DMS53 (cell line): ENCODE data around the gene LSM3.

Experiments used
- DNase-seq: peaks from one replicate; lab custom pipeline; 2025; lab: John Stamatoyannopoulos, UW

Gene LSM3

DNA sequence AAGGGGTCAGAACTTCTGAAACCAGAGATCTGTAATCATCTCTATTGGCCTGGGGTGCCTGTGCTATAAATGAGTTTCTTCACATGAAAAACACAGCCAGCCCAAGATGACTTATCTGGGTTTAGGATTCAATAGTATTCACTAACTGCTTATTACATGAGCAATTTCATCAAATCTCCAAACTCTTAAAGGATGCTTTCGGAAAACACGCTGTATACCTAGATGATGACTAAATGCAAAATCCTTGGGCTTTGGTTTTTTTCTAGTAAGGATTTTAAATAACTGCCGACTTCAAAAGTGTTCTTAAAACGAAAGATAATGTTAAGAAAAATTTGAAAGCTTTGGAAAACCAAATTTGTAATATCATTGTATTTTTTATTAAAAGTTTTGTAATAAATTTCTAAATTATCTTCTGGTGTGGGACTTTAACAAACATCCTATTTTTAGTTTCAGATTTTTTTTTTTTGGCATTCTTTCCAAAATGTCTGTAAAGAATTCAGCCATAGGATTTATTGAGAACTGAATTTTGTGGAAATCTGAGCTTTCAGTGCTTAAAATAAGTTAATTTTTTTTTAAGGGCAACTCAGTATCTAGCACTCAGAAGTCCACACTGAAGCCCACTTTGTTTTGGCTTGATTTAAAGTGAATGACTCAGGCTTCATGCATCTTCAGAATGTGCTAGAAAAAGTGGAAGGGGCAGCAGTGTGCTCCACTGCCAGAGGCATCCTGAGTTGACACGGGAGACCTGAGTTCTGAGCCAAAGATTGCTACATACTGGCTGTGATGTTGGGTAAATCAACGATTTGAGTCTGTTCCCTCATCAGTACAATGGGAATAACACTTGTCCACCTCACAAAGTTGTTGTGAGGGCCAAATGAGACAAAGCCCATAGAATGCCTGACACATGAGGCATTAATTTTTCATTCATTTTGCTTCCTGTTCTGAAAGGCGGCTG lies 35.1 kb upstream of the LSM3 start:
- DNase-seq, result peak; percentile 54

DNA sequence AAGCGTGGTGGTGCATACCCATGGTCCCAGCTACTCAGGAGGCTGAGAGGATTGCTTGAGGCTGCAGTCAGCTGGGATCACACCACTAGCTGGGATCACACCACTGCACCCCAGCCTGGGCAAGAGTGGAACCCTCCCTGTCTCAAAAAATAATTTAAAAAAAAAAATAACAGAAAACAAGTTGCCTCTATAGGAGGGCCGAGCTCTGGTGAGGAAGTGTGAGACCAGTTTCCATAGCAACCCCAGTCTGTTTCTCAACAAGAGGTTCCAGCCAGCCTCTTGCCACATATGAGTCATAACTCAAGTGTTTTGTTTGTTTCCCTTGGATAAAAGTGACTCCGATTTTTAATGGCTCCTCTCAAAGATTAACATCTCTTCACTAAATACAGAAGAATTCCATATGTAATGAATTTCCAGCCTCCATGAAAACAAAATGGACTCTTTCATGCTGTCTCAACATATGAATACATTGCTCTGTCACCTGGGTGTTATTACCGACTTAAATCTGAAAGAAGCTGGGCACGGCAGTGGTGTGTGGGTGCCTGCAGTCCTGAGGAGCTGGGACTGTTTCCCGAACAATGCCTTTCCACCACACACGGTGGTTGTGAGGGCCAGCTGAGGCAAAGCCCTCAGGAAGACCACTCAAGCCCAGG lies 34.1 kb upstream of the LSM3 start:
- peak; percentile 93 for DNase-seq

DNA sequence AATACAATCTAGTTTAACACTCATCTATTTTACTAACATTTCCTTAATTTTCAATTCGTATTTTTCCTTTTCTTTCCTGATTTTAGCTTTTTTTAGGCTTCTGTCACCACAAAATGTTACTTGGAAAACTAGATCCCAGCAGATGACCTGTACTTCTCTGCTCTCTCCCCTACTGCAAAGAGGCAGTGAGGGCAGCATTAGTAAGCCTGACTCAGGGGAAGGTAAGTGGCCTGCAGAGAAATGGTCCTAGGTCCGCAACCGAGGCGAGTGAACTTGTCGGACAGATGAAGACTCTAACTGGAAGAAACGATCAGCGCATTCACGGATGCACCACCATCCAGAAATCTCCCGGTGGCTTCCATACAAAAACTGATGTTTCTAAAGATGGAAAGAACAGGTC lies 33.4 kb upstream of the LSM3 start:
- peak; percentile 11 for DNase-seq

DNA sequence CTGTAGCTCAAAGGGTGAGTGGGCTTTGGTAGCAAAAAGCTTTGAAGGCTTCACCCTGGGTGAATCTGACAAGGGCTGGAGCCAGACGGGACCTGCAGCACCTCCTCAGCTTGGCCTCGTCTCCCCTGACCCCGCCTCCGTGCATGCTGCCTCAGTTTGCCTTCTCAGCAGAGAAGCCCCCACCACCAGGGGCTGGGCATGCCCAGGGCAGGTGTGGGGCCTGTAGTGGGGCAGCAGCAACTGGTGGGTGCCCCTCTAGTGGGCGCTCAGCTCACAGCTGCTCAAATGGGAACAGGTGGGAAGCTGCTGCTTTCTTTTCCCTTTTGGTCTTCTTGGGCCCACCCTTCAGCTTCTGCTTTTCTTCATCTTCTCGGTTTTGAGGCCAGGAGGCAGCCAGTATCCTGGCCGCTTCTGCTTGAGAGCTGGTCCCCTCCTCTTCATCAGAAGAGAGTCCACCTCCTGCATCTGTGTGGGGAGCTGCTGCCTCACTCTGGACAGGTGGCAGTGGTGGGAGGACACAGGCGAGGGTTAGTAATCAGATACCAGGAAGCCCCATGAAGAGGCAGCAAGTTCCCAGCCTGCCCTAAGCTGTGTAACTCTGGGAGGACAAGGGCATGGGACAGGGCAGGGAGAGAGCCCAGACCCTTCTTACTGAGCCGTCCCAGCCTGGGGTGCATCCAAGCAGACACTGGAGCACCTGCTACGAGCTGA lies 32.8 kb upstream of the LSM3 start:
- peak; percentile 8 for DNase-seq

DNA sequence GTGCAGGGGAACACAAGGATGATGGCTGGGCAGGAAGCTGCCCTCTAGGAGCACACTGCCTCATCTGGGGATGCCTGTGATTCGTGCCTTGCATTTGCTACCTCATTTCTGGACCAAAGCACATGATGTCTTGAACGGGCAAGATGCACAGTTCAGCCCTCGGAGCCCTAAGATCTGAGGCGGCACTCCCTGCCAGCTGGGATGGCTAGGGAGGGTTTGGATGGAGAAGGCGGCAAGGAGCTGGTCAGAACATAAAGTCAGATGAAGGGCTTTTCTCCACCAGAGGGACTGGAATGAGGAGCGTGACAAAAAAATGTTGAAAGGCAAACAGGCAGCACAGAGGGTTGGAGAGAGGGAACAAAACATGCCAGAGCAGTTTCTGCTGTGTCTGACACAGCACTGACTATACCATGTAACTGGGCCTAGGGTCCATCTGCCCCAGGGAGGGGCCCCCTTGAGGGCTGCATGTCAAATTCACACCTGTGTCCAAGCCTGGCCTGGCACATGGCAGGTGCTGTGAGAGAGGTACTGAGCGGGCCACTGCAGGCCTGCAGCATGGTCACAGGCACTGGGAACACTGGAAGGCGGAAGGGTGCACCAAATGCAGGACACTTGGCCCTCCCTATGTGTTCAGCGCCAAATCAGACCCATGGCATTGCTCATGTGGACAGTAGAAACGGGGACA lies 32.1 kb upstream of the LSM3 start:
- DNase-seq, result no peak

DNA sequence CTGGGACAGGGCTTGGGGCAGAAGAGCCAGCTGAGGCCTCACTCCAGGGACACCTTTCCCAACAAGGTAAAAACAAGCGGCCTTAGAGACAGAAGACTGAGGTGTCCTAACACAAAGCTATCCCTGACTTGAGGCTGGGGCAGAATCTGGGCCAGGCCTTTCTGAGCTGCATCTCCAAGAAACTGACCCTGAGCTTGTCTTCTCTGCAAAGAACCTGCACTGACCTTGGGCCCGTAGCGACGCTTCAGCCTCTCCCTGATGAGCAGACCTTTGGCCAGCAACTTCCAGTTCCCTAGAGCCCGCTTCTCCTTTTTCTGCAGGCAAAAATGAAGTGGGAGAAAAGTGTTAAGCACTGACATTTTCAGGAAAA lies 31.6 kb upstream of the LSM3 start:
- no peak for DNase-seq

DNA sequence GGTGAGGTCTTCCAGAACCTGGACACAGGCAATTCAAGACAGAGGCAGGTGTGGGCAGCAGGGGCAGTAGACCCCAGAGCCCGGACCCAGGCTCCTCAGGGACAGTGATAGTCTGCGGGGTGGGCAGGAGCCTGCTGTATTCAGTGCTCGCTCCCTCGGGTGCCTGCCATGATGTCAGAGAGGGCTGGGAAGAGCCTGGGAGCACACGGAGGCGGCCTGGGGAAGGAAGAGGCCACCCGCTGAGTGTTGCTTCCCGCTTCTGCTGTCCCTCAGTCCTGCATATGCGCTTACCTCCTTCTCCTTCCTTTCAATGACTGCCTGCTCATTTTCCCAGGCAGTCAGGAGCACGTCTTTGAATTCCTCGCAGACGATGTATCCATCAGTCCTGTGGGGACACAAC lies 31.0 kb upstream of the LSM3 start:
- DNase-seq, result no peak

DNA sequence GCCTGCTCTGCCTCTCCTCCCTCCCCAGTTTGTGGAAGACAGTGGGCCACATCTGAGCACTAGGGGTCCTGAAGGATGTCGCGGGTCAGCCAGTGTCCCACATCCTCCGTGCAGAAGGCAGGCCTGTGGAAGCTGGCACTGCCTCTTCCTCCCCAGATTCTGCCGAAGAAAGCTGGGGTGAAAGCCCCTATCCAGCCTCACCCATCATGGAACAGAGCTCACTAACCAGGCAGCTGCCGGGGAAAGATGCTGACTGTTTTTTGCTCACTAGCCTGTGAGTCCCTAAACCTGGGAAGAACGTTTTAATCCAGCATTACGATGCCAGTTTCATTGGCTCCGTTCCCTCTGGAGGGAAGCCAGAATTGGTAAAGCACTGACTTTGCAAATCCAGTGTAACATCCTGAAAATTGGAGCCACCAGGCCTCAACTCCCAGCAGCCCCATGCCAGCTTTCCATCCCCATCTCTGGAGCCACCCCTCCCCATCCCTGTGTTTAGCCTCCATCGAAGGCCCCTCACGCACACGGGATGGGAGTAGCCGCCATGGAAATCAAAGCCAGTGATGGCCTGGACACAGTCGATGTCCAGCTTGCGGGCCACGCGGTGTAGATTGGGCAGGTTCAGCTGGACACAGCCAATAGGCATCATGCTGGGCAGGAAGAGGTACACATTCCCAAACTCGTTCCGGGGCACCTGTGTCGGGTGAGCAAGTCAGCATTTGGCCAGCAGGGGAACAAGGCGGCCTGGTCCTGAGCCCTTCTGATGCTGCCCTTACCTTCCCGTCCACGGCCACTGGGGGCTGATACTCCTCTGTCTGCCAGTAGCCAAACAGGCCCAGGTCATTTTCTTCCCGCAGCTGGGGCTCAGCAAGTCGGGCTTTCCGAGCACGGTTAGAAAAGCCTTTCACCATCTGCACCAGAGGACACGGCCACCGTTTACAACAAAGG lies 30.3 kb upstream of the LSM3 start:
- DNase-seq, result no peak

DNA sequence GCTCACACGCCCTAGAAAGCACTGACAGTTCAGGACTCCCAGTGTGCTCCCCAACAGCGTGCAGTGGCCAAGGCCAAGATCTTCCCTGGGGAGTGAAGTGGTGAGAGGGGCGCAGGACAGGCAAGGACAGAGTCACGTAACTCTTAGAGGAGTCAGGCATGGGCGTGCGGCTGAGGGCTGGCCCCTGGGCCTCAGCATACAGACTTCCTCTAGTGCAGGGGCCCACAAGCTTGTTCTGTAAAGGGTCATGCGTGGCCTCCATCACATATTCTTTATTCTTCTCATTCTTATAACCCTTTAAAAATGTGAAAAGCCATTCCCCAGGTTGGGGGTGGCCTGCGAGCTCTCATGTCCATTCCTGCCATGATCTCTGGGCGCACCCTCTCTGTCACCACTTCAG lies 28.5 kb upstream of the LSM3 start:
- no peak for DNase-seq

DNA sequence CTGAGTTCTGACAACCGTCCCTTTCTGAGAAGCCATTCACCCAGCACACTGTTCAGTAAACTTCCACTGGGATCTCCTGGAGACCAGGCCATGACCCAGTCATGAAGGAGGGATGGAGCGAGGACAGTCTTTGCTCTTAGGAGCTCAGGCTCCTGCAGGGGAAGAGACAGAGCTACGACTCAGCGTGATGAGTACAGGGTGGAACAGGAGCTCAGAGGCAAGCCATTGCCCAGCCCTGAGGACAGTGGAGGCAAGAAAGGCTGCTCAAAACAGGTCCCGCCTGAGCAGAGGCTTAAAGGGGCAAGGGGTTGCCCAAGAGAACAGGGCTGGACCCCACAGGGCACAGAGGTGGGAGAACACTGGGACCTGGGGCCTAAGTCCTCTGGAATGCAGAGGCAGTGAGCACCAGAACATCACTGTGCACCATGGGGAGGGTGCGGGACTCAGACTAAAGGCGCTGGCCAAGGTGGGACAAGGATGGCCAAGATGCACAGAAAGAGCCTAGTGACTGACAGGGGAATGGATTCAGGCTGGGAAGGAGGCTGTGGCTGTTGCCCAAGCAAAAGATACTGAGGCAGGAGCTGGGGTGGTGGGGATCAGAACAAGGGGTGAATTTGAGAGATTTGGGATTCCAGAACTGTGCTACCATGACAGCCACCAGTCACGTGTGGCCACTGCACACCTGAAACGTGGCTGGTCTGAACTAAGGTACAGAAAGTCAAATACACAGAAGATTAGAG lies 28.0 kb upstream of the LSM3 start:
- no peak for DNase-seq

DNA sequence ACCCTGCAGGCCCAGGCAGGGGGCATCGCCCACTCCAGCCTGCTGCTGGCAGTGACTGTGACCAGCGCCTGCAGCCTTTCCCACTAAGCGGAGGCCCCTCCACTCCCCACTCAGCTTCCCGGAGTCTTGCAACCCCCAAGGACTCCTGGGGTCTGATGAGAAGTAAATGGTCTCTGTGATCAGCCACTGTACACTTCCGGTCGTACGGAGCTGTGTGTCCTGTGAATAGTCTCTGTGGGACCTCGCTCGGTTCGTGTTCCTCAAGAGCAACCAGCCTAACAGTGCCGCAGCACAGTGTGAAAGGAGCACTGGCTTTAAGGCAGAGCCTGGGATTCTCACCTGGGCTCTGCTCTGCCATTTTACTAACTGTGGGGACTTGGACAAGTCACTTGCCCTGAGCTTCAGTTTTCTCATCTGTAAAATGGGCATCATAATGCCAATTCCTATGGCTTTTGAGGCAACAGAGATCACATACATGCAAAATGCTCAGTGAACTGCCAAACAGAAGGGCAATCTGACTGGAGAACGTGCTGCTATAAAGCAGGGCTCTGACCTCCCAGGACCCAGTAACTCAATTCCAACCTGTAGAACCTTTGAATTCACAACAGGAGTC lies 27.0 kb upstream of the LSM3 start:
- DNase-seq, result no peak

DNA sequence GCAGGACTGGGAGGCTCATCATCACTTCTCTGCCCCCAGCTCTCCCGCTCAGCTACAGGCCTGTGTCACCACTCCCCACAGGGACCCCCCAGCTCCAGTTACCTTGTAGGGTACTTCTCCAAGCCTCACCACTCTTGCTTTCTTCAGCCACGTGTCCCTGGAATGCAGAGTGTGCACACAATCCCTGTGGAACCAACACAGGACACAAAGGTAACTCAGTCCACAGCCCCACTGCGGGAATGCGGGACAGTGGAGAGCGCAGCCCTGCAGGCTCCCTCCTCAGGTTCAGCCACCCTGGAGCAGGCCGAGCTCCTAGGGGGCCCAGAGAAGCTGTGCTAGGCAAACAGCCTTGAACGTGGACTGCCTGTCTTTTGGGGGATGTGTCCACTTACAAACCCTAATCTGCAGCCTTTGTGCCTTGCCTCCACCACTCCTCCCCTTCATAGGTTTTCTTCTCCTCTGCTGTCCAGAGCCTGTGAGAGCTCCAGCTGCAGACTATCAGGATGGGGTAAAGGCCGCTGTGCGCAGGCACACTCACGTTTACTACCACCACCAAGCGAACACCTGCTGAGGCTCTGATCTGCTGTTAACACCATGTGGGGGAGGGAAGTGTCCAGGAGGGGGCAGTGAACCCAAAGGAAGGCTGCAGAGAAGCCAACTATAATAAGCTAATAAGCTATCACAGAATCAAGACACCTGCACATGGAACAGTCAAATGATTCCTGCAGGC lies 26.2 kb upstream of the LSM3 start:
- peak; percentile 4 for DNase-seq

DNA sequence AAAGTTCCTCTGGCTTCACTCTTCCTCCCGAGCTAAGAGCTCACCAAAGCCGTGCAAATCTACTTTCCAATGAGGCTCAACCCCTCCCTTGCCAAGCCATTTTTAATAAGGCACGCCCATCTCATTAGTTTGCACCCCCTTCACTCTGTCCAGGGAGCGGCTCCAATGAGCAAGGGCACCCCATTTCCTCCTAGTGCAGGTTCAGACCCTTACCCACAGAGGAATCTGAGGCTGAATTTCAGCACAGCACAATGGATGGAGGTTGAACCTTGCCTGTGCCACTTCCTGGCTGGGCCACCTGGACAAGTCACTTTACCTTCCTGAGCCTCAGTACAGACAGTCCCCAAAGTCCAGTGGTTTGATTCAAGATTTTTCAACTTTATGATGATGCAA lies 25.7 kb upstream of the LSM3 start:
- no peak for DNase-seq

DNA sequence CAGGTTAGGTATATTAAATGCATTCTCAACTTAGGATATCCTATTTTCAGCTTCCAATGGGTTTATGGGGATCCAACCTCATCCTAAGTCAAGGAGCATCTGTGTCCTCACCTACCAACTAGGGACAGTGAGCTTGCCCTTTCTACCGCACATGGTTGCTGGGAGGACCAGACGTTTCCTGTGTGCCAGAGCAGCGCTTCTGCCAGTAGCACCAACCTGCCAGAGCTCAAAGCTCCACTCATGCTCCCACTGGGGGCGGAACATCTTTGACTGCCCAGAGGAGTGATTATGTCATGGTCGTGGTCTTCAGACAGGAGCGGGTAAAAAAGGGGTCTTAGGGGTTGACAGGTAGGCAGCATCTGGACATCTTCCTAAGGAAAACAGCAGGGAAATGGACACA lies 25.0 kb upstream of the LSM3 start:
- DNase-seq, result no peak

DNA sequence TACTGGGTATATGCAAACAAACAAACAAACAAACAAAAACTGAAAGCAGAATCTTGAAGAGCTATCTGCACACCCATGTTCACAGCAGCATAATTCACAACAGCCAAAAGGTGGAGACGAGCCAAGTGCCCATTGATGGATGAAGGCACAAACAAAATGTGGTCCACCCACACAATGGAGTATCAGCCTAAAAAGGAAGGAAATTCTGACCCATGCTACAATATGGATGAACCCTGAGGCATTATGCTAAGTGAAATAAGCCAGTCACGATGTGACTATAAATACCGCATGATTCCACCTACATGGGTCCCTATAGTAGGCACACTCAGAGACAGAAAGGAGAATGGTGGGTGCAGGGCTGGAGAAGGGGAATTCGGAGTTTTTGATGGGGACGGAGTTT lies 24.3 kb upstream of the LSM3 start:
- DNase-seq, result no peak

DNA sequence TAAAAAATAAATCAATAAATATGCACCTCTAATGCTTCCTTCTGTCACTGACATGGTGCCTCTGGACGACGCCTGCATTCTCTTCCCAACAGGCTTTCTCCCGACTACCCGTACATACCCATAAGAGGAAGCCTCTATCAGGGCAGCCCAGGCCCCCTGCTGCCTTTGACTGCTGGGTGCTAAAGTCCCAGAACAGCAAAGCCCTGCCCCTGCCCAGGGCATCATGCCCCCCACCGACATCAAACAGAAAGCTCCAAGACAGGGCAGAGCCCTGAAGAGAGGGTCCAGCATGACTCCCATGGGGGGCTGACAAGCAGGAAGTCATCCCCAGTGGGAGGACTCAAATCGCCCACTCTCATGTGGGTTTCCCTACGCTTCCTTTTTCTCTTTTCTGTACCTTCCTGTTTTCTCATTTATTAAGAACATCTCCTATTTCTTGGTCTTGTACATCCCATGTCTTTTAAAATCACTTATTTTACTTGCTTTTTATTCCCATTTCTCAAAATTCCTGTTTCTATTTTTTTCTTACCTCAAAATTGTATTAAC lies 23.6 kb upstream of the LSM3 start:
- DNase-seq, result no peak

DNA sequence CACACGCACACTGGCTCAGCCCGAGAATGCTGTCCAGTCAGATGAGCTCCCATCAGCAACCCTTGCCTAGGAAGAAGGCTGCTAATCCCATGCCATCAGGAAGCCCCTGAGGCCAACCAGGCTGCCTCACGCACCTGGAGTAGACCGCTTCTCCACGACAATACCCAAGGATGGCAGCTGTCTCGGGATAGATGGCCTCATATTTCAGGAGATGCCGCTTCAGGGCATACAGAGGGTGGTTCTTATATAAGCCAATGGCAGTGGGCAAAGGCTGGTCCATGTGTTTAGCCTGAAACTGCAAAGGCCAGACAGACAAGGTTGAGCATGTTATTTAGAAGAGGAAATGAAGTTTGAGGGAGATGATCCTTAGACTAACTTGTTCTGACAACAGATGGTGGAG lies 22.4 kb upstream of the LSM3 start:
- DNase-seq, result no peak

DNA sequence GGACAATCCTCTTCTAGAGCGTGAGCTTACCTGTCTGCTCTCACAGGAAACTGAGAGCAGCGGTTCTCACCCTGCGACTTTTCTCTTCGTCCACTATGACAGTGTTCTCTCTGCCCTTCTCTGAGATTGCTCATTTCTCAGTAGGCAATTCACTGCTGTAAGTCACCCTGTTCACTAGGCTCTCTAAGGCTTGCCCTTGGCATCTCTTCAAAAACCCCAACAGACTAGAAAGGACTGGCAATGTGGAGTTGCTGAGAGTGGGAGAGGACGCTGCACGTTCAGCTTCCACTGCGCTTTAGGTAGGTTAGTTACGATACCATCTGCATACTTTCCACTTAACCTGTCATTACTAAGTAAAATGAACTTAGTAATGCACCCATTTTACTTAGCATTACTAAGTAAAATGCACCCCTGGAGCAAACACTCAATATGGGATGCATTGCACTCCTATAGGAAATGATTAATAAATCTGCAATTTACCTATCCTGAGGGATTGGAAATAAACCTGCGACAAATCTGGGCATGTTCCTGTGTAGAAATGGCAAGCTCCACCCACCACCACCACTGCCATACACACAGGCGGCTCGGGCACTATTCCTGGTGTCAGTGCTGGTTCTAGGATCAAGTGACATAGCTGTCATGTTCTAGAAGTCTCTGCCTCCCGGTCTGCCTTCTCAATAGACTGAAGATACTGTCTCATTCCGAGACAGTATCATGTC lies 21.6 kb upstream of the LSM3 start:
- DNase-seq, result no peak
